Stimulated activated naive B cell treated with anti-CD40 and anti-IgM and Interleukin-4, amounts not matched to agents 10 μg/mL and 1 μg/mL and 100 μg/mL, for 72 hours (primary cell): ENCODE data around the gene C11orf68.
A peak's percentile ranks its signal among the peaks of the same experiment; 100 is the strongest.

Experiments used
- ATAC-seq, 2 donors: fragments of 150-1000 bp; cut with Tn5 transposase; replicated peaks; 2 replicates each; pipeline ENCODE4 v1.10.0; 2021; ENCODE audit warnings: moderate library complexity in 1 of 2
- DNase-seq: peaks from one replicate; pipeline ENCODE4 v3.0.0; 2021
- H3K27ac Mint-ChIP-seq: one replicate; pipeline ENCODE4 v1.8.0; 2022; ENCODE audit warnings: mild to moderate bottlenecking, mixed read lengths
- H3K27me3 Mint-ChIP-seq, 2 donors: one replicate each; pipeline ENCODE4 v1.8.0; 2022; ENCODE audit warnings: mixed read lengths in 2 of 2
- H3K36me3 Mint-ChIP-seq, 2 donors: one replicate each; pipeline ENCODE4 v1.8.0; 2022; ENCODE audit warnings: mixed read lengths in 2 of 2, mild to moderate bottlenecking in 1 of 2
- H3K4me1 Mint-ChIP-seq, 2 donors: one replicate each; pipeline ENCODE4 v1.8.0; 2022; ENCODE audit warnings: mixed read lengths in 2 of 2, mild to moderate bottlenecking in 1 of 2
- H3K4me3 Mint-ChIP-seq, 2 donors: one replicate each; pipeline ENCODE4 v1.8.0; 2022; ENCODE audit warnings: mild to moderate bottlenecking in 2 of 2, mixed read lengths in 2 of 2, moderate library complexity in 1 of 2
- H3K9me3 Mint-ChIP-seq, 2 donors: one replicate each; pipeline ENCODE4 v1.8.0; 2022; ENCODE audit warnings: mixed read lengths in 2 of 2, mild to moderate bottlenecking in 1 of 2

C11orf68 gene

DNA sequence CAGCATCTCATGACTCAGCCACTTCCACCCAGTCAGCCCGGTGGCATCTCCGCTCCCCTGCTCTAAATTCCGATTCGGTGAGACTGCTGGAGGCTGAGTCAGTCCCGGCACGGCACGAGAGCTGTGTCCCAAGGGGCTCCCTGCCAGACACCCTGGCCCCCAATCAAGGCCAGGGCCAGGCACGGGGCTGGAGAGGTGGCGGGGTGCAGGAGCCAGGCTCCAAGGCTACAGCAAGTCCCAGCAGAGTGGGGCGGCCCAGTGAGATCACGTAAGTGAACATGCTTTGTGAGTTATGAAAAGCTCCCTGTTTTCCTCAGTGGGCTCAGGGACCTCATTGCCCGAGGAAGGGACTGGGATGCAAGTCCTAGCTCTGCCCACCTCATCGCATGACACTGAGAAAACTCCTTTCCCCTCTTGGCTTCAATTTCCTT, 3.0 kb downstream of the C11orf68 start:
- Mint-ChIP-seq H3K9me3 (no peaks in the 10 kb centered on the region), H3K36me3 (peaks cover 11 to 17% of the 10 kb centered on the region in 2 donors), H3K4me1 (peaks cover 49 to 65% of the 10 kb centered on the region in 2 donors), H3K27me3 (peaks cover 4 to 10% of the 10 kb centered on the region in 2 donors), H3K4me3 (peak overlapping the region in 1 of 2 donors; percentile 46), H3K27ac (no peak overlapping the region)
- DNase-seq (no peak), ATAC-seq (no peak)

DNA sequence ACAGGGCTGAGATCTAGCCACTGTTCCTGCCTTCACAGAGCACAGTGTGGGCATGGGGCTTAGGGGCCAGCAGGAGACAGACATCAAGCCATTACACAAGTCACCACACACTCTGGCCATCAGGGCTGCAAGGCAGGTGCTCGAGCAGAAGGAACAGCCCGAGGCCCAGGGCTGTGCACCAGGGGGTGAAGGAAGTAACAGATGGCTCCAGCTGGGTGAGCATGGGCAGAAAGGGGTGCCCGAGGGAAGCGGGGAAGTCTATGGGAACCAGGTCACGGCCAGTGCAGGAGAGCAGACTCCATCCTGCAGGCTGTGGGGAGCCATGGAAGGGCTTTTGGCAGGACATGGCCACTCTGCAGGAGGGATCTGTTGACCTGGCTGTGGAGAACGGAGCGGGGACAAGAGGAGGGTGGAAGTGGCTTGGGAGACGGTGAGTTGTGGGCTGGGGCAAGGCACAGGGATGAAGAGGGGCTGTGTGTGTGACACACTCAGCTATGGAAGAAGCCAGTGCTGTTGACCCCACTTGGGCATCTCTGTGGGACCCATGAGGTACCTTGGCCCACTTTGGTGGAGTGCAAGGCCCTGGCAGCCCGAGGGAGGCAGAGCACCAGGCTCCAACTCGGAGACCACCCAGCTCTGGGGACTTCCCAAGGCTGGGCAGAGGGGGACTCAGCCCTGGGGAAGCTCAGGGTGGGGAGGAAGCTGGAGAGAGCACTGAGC, 3.6 kb downstream of the C11orf68 start:
- DNase-seq (no peak), ATAC-seq (no peak)
- H3K36me3 Mint-ChIP-seq: peaks cover 10 to 17% of the 10 kb centered on the region in 2 donors
- peak overlapping the region; percentile 46 to 49 for H3K4me3 Mint-ChIP-seq
- H3K27ac Mint-ChIP-seq: peak overlapping the region; percentile 76
- H3K9me3 Mint-ChIP-seq: no peaks in the 10 kb centered on the region
- H3K4me1 Mint-ChIP-seq: peaks cover 48 to 60% of the 10 kb centered on the region in 2 donors
- peaks cover 4 to 10% of the 10 kb centered on the region in 2 donors for H3K27me3 Mint-ChIP-seq

DNA sequence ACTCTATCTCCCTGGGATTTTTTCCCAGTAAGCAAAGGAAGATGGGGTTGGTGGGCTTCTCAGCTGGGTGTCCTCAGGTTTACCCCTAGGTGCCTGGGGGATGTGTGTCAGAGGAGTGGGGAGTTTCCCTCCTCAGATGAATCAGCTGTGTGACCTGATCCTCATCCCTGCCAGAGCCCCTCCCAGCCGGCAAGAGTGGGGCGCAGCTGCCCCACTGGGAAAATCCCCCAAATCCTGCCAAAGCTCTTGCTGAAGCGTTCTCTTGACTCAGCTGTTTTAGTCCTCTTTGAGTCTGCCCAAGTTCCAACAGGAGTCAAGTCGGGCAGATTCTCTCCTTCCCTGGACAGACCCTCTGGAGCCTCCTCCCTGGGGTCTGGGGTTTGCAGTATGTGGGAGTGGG, 6.0 kb downstream of the C11orf68 start:
- DNase-seq: no peak
- peaks cover 43 to 53% of the 10 kb centered on the region in 2 donors for H3K4me1 Mint-ChIP-seq
- peak overlapping the region in 1 of 2 donors; percentile 11 for H3K4me3 Mint-ChIP-seq
- H3K36me3 Mint-ChIP-seq: peaks cover 7 to 9% of the 10 kb centered on the region in 2 donors
- H3K27me3 Mint-ChIP-seq: peaks cover 4 to 14% of the 10 kb centered on the region in 2 donors
- H3K9me3 Mint-ChIP-seq: no peaks in the 10 kb centered on the region
- no peak overlapping the region for H3K27ac Mint-ChIP-seq
- ATAC-seq: peak in 1 of 2 donors; percentile 33

DNA sequence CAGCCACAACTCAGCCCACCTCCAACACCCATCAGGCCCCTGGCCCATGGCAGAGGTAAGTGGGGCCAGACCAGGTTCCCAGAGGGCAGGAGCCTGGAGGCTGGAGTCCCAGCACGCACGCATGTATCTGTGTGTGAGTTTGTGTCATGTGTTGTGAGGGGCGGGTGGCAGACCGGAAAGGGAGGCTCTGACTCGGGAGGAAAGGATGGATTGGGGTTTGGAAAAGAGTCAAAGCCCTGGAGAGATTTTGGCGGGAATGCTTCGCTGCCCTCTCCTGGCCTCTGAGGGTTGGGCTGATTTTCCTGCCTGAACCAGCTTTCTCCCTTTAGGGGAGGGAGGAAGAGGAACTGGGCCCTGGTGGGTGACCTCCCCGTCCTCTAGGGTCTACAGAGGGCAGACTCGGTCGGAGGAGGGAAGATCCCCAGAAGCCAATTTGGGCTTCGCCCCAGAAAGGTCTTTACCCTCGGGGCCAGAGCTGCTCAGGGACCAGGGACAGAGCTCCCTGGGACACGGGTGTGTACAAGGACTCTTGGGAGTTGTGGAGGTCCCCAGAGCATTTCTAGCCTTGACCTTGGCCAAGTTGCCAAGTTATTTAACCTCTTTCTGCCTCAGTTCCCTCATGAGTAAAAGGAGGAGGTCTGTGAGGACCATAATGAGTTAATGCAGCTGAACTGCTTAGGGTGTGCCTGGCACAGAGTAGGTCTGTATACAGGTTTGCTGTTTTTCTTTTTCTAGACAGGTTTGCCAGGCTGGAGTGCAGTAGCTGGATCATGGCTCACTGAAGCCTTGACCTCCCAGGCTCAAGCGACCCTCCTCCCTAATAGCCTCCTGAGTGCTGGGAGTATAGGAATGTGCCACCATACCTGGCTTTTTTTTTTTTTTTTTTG, 6.9 kb downstream of the C11orf68 start:
- peaks cover 37 to 47% of the 10 kb centered on the region in 2 donors for H3K4me1 Mint-ChIP-seq
- DNase-seq: no peak
- peak overlapping the region; percentile 49 for H3K27ac Mint-ChIP-seq
- no peaks in the 10 kb centered on the region for H3K9me3 Mint-ChIP-seq
- H3K36me3 Mint-ChIP-seq: peaks cover 4 to 6% of the 10 kb centered on the region in 2 donors
- peak; percentile 73 to 74 for ATAC-seq
- peak overlapping the region; percentile 44 to 49 for H3K4me3 Mint-ChIP-seq
- peaks cover 4 to 19% of the 10 kb centered on the region in 2 donors for H3K27me3 Mint-ChIP-seq

DNA sequence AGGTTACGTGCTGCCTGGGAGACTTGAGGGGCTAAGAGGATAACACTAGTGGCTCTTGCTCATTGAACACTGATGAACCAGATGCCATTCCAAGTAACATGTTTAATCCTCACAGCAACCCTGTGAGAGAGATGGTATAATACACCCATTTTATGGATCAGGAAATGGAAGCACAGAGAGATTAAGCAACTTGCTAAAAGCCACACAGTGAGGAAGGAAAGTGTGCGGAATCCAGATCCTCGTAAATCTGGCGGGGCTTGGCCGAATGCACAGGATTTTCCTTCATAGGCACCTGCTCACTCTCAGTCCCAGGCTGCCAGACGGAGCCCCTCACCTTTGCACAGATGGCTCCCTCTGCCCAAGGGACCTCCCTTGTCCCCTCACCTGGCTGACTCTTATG, 11.0 kb downstream of the C11orf68 start:
- Mint-ChIP-seq H3K27ac (no peak overlapping the region), H3K36me3 (no peaks in the 10 kb centered on the region), H3K4me1 (peaks cover 9 to 18% of the 10 kb centered on the region in 2 donors), H3K9me3 (no peaks in the 10 kb centered on the region), H3K27me3 (peaks cover 11 to 19% of the 10 kb centered on the region in 2 donors), H3K4me3 (no peak overlapping the region)
- DNase-seq: no peak
- no peak for ATAC-seq

DNA sequence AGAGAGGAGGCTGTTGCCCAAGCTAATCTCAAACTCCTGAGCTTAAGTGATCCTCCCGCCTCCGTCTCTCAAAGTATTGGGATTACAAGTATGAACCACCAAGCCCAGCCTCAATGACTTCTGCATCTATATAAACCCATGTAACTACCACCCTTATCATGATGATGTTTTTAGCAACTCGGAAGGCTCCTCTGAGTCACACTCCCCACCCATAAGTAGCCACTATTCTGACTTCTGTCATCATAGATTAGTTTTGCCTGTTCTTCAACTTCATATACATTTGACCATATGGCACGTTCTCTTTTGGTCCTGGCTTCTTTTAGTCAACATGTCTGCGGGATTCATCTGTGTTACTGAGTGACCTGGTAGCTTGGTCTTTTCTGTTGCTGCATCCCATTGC, 12.3 kb downstream of the C11orf68 start:
- no peak overlapping the region for H3K27ac Mint-ChIP-seq
- no peaks in the 10 kb centered on the region for H3K36me3 Mint-ChIP-seq
- no peaks in the 10 kb centered on the region for H3K9me3 Mint-ChIP-seq
- DNase-seq (no peak), ATAC-seq (no peak)
- peaks cover 9 to 16% of the 10 kb centered on the region in 2 donors for H3K27me3 Mint-ChIP-seq
- H3K4me3 Mint-ChIP-seq: no peak overlapping the region
- peaks cover 2 to 8% of the 10 kb centered on the region in 2 donors for H3K4me1 Mint-ChIP-seq

DNA sequence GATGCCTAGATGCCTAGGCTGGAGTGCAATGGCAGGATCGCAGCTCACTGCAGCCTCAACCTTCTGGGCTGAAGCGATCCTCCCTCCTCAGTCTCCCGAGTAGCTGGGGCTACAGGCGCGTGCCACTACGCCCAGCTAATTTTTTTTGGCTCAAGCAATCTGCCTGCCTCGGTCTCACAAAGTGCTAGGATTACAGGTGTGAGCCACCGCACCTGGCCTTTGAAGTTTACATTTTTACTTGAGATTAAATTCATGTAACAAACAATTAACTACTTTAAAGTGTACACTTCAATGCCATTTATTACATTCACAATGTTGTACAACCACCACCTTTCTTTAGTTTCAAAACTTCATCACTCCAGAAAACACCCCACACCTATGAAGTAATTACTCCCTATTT, 15.1 kb downstream of the C11orf68 start:
- H3K4me1 Mint-ChIP-seq: peaks cover 2 to 8% of the 10 kb centered on the region in 2 donors
- DNase-seq: no peak
- ATAC-seq: no peak
- H3K27me3 Mint-ChIP-seq: peaks cover 5 to 7% of the 10 kb centered on the region in 2 donors
- no peak overlapping the region for H3K4me3 Mint-ChIP-seq
- H3K27ac Mint-ChIP-seq: no peak overlapping the region
- no peaks in the 10 kb centered on the region for H3K9me3 Mint-ChIP-seq
- no peaks in the 10 kb centered on the region for H3K36me3 Mint-ChIP-seq

DNA sequence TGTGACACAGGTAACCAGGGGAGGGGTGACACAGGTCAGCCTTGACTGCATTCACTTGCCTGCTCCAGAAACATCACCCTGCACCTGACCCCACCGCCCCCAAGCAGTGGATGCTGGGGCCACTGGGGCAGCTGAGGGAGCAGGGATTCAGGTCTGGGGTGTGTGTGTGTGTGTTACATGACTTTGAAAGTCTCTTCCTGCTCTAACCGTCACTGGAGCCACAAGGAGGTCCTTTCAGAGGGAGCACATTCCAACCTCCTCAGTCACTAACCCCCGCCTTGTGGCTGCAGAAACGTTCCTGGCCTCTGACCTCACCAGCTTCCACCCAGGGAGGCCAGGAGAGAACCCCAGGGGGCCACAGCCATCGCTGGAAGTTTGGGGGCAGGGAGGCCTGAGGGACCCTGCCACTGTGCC, 15.8 kb downstream of the C11orf68 start:
- Mint-ChIP-seq H3K4me3 (no peak overlapping the region), H3K27ac (no peak overlapping the region), H3K27me3 (peaks cover 5 to 7% of the 10 kb centered on the region in 2 donors), H3K4me1 (peaks cover 2 to 11% of the 10 kb centered on the region in 2 donors), H3K36me3 (no peaks in the 10 kb centered on the region), H3K9me3 (no peaks in the 10 kb centered on the region)
- DNase-seq (no peak), ATAC-seq (no peak)

DNA sequence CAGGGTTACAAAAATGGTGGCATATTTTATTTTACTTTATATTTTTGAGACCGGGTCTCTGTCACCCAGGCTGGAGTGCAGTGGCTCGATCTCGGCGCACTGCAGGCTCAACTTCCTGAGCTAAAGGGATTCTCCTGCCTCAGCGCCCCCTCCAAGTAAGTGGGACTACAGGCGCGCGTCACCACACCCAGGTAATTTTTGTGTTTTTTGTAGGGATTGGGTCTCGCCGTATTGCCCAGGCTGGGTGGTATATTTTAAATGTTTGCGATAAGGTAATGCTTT, 18.0 kb downstream of the C11orf68 start:
- H3K36me3 Mint-ChIP-seq: peaks cover under 1 to 10% of the 10 kb centered on the region in 2 donors
- peak overlapping the region; percentile 67 to 77 for H3K4me3 Mint-ChIP-seq
- no peak overlapping the region for H3K27ac Mint-ChIP-seq
- DNase-seq: no peak
- no peaks in the 10 kb centered on the region for H3K9me3 Mint-ChIP-seq
- ATAC-seq: no peak
- peaks cover 9 to 29% of the 10 kb centered on the region in 2 donors for H3K4me1 Mint-ChIP-seq
- peaks cover 0 to 7% of the 10 kb centered on the region in 2 donors for H3K27me3 Mint-ChIP-seq

DNA sequence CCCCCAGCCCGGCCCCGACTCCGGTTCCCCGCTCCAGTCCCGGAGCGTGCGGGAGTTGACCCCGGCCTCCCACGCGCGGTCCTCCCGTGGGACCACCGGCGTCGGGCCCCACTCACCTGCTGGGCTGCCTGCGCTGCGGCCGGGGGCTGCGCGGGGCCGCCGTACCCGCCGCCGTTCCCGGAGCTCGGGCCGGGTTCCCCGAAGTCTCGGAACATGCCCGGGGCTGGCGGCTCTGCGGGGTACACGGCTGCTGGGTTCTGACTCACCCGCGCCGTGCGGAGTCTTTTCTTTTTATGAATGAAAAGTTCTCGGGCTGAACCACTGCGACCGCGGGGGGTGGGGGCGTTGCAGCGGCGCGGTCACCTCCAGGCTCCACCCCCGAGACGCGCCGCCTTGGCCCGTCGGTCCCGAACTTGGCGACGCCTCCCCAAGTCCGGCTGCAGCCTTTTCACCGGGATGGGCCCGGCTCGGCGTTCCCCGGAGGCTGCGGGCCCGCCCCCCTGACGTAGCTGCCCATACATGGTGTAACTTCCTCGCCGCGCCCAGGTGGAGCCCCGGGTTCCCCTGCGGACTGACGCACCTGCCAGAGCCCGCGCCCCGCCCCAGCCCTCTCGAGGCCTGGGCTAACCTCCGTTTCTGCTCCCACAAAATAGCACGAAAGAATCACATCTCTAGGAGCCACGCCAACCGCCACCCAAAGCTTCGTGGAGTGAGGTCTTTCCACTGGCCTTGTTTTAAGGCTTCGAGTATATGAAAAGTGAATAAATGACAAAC, 18.6 kb downstream of the C11orf68 start, which contains the start of gene FOSL1:
TSS of gene FOSL1 (minus strand) at position 264 of the 774 bp plus-strand sequence. CDS start at position 215, 49 bp downstream.
- Mint-ChIP-seq H3K27ac (peak within 1 kb of the TSS; percentile 89), H3K9me3 (no peaks in the 10 kb centered on the region), H3K36me3 (peaks cover 6 to 14% of the 10 kb centered on the region in 2 donors), H3K4me3 (peak within 1 kb of the TSS; percentile 85 to 90), H3K4me1 (peaks cover 12 to 34% of the 10 kb centered on the region in 2 donors), H3K27me3 (peaks cover 0 to 7% of the 10 kb centered on the region in 2 donors)
- peak; percentile 90 to 91 for ATAC-seq
- DNase-seq: peak; percentile 82

DNA sequence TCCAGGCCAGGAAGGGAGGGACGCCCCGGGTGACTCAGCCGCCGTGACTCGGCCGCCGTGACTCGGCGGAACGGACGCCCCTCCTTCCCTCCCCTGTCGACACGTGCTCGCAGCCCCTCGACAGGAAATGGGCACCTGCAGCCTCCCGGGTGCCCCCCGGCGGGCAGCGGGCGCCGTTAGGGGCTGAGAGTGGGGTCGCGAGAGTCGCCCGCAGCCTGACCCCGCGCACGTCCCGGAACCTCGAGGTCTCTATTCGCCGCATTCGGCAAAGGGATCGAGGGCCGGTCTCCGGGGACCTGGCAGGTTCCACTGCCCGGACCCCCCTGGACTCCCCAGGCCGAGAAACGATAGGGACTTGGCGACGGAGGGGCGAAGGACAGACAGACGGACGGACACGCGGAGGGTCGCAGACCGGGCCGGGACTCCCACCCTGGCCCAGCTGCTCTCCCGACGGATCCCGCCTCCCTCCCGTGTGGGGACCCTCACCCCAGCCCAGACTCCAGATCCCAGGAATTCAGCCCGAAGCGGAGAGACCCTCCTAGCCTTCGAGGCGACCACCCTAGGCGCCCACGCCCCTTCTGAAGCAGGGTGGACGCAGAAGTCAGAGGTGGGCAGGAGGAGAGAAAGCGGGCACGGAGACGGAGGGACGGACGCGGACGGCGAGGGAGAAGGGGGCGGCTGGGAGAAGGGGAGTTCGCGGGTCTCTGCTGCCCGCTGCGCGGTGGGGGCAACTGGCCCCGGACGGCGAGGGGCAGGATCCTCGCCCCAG, 19.3 kb downstream of the C11orf68 start:
- Mint-ChIP-seq H3K4me3 (peak overlapping the region; percentile 85 to 90), H3K4me1 (peaks cover 12 to 41% of the 10 kb centered on the region in 2 donors), H3K36me3 (peaks cover 8 to 16% of the 10 kb centered on the region in 2 donors), H3K27ac (peak overlapping the region; percentile 89), H3K27me3 (peaks cover 0 to 7% of the 10 kb centered on the region in 2 donors), H3K9me3 (no peaks in the 10 kb centered on the region)
- ATAC-seq (peak; percentile 19 to 24), DNase-seq (no peak)

DNA sequence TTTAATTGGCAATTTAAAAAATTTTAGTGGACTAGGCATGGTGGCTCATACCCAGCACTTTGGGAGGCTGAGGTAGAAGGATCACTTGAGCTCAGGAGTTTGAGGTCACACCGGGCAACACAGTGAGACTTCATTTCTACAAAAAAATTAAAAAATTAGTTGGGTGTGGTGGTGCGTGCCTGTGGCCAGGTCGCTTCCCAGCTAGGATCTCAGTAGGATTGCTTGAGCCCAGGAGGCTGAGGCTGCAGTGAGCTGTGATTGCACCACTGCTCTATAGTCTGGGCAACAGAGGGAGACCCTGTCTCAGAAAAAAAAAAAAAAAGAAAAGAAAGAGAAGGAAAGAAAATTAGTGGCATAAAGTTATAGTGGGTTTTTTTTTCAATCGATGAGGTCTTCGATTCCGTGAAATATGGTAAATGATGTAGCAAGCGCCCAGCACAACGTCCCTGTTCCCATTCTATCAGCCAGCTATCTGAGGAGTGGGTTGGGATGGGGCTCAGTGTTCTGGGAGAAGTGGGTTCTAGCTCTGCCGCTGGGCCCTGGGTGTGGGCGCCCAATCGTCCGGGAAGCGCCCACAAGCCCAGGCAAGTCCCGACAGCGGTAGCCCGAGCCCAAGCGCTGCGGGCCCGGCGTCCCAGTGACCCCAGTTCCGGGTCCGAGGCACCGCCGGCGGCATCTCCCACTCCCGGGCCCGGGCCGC, 20.1 kb downstream of the C11orf68 start:
- ATAC-seq: no peak
- peak overlapping the region; percentile 85 to 90 for H3K4me3 Mint-ChIP-seq
- no peak for DNase-seq
- peaks cover 18 to 48% of the 10 kb centered on the region in 2 donors for H3K4me1 Mint-ChIP-seq
- peak overlapping the region; percentile 93 for H3K27ac Mint-ChIP-seq
- no peaks in the 10 kb centered on the region for H3K9me3 Mint-ChIP-seq
- peaks cover 8 to 16% of the 10 kb centered on the region in 2 donors for H3K36me3 Mint-ChIP-seq
- peaks cover 0 to 3% of the 10 kb centered on the region in 2 donors for H3K27me3 Mint-ChIP-seq

DNA sequence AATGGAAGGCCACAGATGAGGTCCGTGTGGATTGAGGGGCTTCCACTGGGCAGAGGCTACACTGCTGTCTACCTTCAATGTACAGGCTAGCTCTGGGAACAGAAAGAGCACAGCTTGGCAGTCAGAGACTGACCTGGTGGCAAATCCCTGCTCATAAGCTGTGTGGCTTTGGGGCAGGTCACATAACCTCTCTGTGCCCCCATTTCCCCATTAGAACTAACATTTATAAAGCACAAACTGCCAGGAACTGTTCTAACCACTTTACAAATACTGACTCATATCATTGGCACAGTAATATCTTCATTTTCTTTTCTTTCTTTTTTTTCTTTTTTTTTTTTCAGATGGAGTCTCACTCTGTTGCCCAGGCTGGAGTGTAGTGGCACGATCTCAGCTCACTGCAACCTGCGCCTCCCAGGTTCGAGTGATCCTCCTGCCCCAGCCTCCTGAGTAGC, 21.8 kb downstream of the C11orf68 start:
- no peak overlapping the region for H3K4me3 Mint-ChIP-seq
- no peaks in the 10 kb centered on the region for H3K9me3 Mint-ChIP-seq
- ATAC-seq: no peak
- no peak overlapping the region for H3K27ac Mint-ChIP-seq
- no peak for DNase-seq
- H3K4me1 Mint-ChIP-seq: peaks cover 31 to 61% of the 10 kb centered on the region in 2 donors
- no peaks in the 10 kb centered on the region for H3K27me3 Mint-ChIP-seq
- peaks cover 16 to 21% of the 10 kb centered on the region in 2 donors for H3K36me3 Mint-ChIP-seq
